ENCODE results near the gene ACADVL. TPM values are rescaled to one million over a fixed set of nuclear protein-coding genes. Genes with fewer than 3 reads are reported as not detected.

The ACADVL gene
- total RNA-seq, 1 donor from 2014 or later: 2,270 TPM

DNA sequence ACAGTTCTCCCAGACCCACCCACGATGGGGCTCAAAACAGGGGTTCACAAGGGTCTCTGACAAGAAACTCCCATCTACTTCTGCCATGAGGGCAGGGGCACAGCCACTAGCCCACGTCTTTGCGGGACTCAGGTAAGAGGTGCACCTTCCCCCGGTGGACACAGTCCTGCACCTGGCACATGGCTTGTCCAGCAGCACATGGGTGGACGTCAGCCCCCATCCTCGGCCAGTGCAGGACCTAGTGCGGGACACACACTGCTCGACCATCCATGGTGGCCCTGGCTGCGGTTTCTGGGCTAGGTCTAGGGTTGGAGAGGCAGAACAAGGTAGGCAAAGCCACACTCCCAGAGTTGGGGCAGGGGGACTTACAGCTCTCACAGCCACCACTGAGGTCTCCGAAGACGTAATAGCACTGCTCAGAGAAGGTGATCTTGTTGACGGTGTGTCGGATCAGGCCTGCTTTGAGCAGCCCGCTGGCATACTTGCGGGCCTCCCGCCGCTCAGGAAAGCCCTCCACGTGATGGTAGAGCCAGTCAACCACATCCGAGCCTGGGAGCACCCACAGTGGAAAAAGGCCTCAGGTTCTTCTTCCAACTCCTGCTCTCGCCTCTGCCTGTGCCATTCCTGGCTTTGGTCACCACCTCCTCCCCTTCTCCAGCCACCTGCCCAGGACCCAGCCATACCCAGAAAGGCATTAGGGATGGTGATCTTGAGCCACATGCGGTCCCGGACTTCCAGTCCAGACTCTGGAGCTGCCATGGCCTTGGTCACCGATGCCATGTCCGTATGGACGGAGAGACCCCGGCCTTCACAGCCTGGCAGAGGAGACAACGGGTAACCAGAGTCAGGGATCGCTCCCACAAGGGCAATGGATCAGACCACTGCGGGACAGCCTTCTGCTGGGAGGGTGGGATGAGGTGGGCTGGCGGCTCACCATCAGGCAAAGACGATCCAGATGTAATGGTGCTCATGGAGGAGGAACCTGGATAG lies 7.3 kb downstream of the ACADVL start:
- ATAC-seq: no peak
- intact Hi-C loops (cut with micrococcal nuclease): no loop called here
- DNase-seq: peak; percentile 34

DNA sequence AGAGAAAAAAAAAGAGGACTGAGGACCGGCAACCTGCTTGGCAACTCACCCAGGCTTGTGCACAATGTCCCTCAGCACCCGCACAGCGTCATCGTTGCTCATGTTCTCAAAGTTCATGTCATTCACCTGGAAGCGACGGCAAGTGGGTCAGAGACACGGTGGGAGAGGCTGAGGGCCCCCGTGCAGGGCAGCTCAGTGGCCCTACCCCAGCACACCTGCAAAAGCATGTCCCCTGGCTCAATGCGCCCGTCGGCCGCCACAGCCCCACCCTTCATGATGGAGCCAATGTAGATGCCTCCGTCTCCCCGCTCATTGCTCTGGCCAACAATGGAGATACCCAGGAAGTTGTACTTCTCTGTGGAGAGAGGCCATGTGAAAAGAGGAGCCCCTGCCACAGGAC lies 9.2 kb downstream of the ACADVL start:
- DNase-seq: peak; percentile 29
- ATAC-seq: no peak
- intact Hi-C loops (cut with micrococcal nuclease): no loop called here

DNA sequence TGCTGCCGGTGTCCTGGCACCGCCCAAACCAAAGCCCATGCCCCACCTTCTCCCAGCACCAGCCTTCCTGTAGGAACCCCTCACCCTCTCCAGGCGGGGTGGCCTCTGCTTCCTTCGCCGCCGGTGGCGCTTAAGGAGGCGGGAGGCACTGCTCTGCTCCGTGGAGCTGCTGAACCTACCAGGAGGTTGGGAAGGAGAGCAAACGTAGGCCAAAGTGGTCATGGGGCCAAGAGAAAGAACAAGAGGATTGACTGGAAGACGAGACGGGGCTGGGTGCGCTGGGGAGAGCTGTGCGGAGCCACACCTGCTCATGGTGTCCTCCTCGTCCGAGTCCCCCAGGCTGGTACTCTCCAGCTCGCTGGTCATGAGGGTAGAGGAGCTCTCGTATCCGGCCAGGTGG lies 9.8 kb downstream of the ACADVL start:
- DNase-seq (peak; percentile 23), ATAC-seq (no peak)
- intact Hi-C loops (cut with micrococcal nuclease): no loop called here

DNA sequence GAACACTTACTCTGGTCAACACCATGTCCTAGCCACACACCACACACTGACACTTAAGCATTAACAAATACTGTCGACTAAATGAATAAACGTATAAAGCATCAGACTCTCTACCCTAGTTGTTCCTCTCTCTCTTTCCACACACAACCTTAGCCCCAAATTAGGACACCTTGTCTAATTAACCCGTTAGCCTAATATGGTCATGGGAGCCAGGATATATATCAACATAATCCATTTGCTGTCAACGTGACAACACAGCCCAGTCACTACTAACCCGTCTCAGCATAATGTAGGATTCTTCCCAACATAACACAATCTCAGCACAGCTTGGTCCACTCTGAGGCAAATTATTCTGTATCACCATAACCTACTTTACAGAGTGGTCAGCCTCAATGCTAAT lies 12.4 kb downstream of the ACADVL start:
- intact Hi-C loops (cut with micrococcal nuclease): no loop called here
- no peak for DNase-seq
- no peak for ATAC-seq

DNA sequence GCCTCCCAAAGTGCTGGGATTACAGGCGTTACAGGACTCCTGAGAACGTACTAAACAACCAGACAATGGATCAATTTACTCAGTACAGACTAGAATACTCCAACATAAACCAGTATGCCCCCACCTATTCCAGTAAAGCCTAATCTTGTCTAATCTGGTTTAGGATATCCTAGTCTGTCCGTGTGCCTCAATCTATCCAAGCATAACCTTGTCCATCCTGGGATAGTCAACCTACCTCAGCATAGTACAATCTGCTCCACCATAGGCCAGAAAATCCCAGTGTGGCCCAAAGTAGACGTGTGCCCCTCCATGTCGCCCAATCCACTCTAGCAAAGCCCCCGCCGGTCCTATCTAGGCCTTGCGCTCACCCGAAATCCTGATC lies 14.0 kb downstream of the ACADVL start:
- DNase-seq (no peak), ATAC-seq (no peak)
- intact Hi-C loops (cut with micrococcal nuclease): no loop called here

DNA sequence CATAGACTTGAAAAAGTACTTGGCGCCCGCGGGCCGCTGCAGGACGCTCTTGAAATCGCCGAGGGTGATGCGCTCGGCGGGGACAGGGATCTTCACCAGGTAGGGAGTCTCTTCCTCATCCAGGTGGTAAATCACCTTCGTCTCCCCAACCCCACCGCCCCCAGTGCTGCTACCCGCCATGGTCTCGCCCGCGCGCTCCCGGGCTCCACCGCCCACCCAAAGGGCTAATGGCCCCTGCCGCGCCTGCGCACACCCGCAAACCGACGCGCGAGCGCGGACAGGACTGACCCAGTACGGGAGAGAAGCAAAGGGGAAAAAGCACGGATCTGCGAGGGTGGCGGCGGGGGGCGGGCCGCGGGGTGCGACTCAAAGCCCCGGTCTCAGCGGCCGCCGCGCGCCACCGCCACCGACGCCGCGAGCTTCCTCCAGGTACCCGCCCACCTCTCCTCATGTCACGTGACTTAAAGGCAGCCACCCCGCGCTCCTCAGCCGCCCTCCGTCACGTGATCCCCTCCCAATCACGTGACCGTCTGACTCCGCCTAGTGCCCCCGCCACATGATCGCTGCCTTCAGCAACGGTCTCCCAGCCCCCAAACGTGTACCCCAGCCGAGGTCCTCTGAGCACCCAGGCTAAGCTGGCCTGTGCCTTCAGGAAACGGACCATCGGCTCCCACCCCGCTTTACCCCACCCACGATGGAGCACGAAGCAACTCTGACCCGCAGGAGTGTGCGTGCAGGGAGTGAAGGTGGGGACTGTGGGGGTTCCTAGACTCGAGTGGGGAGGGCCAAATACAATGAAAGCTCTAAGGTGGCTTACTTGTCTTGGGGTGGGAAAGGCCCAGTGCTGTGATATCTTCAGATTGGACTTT lies 14.6 kb downstream of the ACADVL start, which contains the start of gene DVL2:
TSS of gene DVL2 (minus strand) at position 435 of the 869 bp plus-strand sequence. CDS start at position 180, 255 bp downstream.
- intact Hi-C loops (cut with micrococcal nuclease): no loop called here
- DNase-seq (peak; percentile 96), ATAC-seq (peak; percentile 68)

DNA sequence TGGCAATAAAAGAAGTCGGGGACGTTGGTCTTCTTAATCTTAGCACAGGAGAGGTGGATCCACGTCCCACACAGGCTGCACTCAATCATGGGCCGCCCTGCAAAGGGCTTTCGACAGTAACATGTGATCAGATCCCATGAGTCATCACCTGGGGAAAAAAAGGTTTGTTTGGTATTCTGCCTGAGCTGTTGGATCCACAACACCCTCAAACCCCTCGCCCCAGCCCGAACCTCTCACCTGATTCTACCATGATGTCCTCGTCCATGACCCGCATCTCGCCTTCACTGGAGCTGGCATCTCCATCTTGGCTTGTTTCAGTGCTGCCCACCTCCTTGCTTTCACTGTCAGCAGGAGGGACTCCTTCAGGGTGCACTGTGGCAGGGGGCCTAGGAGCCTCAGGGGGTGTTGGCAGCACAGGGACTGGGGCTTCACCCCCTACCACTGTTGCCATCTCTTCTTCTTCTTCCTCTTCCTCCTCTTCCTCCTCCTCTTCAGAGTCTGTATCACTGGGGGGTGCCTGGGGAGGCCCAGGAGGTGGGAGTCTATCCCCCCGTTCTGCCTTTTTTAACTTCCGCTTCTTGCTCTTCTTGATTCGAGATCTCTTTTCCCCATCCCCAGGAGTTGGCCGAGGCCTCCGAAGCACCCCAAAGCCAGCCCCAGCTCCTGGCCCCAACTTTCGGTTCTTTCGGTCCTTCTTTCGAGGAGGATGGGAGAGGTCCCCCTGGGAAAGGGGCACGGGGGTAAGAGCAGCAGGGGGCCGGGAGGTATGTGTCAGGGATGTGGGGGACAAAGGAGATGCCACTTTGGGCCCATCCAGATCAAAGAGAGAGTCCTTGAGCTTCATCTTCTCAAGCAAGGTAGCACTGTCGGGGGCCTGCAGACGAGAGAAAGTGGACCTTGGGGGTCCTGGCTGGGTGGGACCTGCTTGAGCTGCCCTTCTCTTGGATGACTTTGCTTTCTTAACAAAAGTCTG lies 16.2 kb downstream of the ACADVL start:
- DNase-seq (peak; percentile 27), ATAC-seq (no peak)
- intact Hi-C loops (cut with micrococcal nuclease): no loop called here

DNA sequence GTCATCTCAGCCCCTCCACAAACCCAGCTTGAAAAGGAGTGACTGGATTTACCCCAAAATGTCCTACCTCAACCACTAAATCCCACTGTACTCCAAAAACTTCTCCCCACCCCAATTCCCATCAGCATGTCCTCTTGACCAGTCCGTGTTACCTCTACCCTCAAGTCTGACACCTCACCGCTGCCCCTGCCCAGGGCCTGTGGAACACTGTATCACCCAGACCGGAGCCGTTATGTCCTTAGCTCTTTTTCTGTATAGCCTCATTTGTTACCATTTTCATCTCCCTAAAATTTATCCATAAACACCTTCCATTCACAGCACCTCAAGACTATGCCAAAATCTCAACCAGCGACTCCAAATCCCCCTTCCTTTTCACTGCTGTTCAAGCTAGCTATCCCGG lies 17.1 kb downstream of the ACADVL start:
- no peak for ATAC-seq
- DNase-seq: peak; percentile 20
- intact Hi-C loops (cut with micrococcal nuclease): no loop called here

DNA sequence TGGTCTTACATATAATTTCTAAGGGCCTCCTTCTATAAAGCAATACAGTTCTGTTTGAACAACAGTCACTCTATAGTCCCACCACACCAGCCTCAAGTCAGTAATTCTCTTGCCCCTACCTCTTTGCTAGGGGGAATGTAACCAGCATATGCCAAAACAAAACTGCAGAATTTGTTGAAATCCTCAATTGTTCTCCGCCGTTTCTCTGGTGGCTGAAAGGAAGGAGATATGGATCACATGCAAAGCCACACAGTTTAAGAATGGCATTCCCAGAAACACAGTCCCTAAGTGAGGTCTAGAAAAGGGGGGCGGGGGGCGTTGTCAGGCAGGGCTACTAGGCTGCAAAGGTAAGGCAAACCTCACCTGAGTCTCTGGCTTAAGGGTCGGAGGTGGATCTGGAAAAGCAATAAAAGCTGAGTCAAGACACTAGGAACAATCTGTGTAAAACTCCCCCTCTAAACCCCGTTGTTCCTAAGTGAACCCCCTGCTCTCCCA lies 17.6 kb downstream of the ACADVL start:
- intact Hi-C loops (cut with micrococcal nuclease): no loop called here
- DNase-seq (no peak), ATAC-seq (no peak)

DNA sequence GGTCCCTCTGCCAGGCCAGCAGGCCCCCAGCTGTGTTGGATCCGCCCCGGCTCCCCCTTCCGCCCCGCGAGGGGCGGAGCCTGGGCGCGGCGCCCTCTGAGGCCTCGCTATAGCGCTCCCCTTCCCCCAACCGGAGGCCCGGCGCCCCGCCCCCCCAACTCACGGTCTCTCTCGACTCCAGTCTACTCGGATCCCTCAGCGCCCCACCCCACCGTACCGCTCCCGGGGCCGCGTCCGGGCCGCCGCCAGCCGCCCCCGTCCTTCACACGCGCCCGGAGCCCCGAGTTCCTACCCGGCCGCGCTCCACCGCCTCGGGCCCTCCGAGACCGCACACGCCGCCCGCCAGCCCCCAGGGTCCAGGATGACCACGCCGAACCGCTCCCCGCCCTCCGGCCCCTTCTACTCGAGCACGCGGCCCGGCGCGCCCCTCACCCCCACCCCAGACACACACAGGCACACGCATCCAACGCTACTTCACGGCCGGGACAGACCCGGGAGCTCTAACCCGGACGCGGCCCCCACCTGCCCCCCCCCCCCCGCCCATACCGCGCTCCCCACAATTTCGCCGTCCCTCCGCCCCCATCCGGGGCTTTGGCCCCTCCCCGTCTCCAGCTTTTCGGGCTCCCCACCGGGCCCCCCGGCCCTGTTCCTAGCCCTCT lies 18.2 kb downstream of the ACADVL start:
- intact Hi-C loops (cut with micrococcal nuclease): no loop called here
- DNase-seq: peak; percentile 90
- peak; percentile 12 for ATAC-seq

DNA sequence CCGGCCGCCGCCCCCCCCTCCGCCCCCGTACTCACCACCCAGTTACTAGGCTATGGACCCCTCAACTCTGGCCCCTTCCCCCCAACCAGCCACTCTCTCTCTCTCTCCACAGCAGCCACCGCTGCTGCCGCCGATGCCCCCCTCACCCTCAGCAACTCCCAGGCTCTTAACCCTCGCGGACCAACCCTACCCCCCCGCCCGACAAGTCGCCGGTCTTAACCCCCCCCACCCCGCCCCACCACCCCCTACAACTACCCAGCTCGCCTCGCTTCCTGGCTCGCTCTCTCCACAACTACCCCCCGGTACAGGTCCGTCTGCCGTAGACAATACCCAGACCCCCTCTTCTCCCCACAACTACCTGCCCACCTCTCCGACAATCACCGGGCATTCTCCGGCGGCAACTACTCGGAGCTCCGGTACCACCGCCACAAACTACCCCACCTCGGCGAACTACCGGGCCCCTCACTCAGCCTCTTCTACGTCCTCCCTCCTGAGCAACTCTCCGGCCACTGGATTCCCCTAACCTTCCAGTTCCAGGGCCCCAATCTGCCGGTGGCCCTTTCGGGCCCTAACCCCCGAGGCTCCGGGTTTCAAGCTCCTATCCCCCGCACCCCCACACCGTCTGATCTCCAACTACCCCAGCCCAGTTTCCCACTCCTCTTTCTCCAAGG lies 18.8 kb downstream of the ACADVL start:
- DNase-seq: no peak
- intact Hi-C loops (cut with micrococcal nuclease): no loop called here
- no peak for ATAC-seq

DNA sequence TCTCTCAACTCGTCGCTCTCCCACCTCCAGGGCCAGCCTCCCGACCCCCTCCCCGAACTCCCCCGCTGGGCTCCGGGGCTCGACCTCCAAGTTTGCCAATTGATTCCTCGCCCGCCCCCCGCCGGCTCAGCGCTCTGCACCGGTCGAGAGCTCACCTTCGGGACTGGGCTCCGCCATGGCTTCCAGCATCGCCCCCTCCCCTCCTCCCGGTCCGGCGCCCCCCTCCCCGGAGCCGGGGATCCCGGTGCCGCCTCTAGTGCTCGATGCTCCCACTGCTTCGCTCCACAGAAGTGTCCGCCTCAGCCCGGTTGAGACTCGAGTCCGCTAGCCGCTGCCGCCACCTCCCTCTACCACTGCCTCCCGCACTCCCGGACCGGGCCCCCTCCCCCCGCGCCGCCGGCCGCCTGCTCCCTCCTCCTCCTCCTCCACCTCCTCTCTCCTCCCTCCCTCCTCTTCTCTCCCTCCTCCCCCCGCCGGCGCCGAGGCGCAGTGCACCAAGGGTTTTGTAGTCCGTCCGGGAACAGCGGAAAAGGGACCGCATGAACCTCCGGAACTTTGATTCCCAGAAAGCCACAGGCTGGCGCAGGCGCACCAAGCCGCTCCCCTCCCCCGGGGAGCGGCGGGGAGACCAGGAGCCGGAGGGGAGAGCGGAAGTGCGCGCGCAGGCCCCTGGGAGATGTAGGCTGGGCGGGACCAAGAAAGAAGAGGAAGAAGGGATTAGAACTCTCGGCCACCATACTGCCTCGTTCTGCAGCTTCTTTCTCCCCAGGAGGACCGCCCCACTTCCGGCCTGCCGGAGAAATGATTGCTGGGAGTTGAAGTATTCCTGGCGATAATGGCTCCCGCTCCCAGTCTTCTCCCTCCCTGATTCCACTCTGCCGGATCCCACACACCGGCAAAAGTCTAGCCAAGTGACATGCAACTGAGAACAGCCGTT lies 19.6 kb downstream of the ACADVL start, which contains the start of gene PHF23:
TSS of gene PHF23 (minus strand) at position 367 of the 937 bp plus-strand sequence. CDS start at position 189, 178 bp downstream.
- intact Hi-C loops (cut with micrococcal nuclease): no loop called here
- ATAC-seq (peak; percentile 75), DNase-seq (peak; percentile 99)

DNA sequence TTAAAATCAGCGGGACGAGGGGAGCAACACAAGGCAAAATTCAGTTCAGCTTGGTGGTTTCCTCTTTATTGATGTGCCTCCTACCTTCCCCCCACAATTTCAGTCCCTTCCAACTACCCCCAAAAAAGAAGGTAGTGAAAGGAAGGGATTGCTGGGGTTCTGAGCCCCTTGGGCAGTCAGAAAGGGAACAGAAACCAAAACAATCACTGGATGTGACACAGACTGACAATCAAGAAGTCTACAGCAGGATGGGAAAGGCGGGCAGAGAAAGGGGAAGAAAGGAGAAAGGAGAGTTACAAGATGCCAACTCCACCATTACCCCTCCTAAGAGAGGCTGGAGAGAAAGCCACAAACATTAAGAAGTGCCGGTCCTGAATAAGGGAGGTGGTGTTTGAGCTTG lies 20.6 kb downstream of the ACADVL start:
- ATAC-seq: no peak
- intact Hi-C loops (cut with micrococcal nuclease): no loop called here
- no peak for DNase-seq

DNA sequence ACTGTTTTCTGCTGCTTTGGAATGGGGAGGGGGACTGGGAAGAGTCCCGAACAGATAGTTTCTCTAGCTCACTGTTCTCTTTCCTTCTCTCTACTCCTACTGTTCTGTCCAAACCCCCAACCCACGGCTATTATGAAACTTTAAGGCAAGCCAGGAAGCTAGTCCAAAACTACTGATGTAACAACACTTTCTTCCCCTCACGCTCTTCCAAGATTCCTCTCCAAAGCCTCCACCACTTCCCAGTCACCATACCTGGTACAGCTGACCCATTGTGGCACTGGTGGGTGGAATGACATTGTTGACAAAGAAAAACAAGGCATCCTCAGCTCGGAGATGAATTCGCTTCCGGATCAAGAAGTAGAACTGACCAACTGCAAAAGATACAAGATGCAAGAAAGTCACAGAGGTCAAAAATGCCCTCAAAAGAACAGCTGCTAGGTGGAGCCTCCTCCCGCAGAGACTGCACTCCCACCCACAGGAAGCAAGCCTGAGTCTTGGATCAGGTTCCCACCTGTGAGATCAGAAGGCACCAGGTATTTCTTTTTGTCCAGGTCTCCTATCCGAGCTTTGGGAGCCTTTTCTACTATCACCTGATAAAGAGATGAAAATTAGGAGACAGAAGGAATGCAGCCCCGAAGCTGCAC lies 21.5 kb downstream of the ACADVL start:
- ATAC-seq (no peak), DNase-seq (no peak)
- intact Hi-C loops (cut with micrococcal nuclease): no loop called here

DNA sequence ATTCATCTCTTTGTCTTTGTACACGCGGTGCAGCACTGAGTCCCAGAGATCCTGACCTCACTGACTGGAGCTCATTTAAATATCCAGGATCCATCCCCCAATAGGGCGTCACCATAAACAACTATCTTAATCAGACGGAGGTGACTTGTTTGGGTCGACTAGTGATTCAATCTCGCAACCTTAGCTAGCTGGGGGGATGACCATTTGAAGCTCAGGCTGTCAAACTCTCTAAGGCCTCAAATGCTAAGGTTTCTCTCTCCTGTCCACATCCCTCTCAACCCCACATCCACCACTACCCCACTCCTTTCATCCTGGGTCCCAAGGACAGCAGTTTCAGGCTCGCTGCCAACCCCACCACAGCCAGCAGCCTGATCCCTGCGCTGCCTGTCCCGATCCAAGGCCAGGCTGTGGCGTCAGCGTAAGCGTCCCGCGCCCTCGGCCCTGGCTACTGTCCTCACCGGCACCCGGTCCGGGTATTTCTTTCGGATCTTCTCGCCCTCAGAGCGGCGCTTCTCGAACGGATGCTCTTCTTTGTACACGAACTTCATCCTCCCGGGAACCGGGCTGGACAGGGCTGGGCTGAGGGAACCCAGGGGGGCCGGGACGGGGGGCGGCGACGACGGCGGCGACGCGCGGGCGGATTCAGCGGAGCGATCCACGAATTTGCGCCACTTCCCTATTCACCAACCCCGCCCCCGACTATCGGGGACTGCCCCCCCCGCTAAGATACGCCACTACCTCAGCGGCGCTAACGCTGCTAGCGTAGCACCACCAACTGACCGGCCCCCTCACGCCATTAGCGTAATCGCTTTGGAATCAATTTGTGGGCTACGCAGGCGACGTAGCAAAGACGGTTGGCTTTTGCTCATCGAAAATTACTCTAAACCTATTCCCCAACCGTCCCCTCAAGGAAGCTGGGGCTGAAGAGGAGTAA lies 22.3 kb downstream of the ACADVL start, which contains the start of gene GABARAP:
TSS of gene GABARAP (minus strand) at position 667 of the 934 bp plus-strand sequence. CDS start at position 548, 119 bp downstream.
- peak; percentile 52 for ATAC-seq
- intact Hi-C loops (cut with micrococcal nuclease): no loop called here
- peak; percentile 95 for DNase-seq
